NCI-H2227 treated with DMSO at 0.1 percent for 48 hours (cell line): ENCODE results near the gene RABL6.
"Not testable (repeated sequence)": the region's sequence is repeated elsewhere in the genome, so short reads cannot be mapped to it uniquely, and the experiment has no call there.

Experiments used
- DNase-seq: peaks from one replicate; lab custom pipeline; 2025; lab: John Stamatoyannopoulos, UW

Gene RABL6

GRCh38 chr9:136821826-136822544, 14.2 kb downstream of the RABL6 start:
- no peak for DNase-seq

GRCh38 chr9:136823136-136824046, 15.6 kb downstream of the RABL6 start:
- DNase-seq, result no peak

- no peak for DNase-seq
Measured at GRCh38 chr9:136824496-136825225, 16.9 kb downstream of the RABL6 start.

GRCh38 chr9:136825295-136826187, 17.8 kb downstream of the RABL6 start:
- DNase-seq, result no peak

- DNase-seq, result no peak
Measured at GRCh38 chr9:136826188-136826541, 18.4 kb downstream of the RABL6 start.

GRCh38 chr9:136826703-136827582, 19.2 kb downstream of the RABL6 start:
- DNase-seq, result no peak

GRCh38 chr9:136827794-136828473, 20.2 kb downstream of the RABL6 start:
- DNase-seq, result no peak

GRCh38 chr9:136828474-136829140, 20.9 kb downstream of the RABL6 start:
- no peak for DNase-seq

- no peak for DNase-seq
Measured at GRCh38 chr9:136829412-136829811, 21.7 kb downstream of the RABL6 start.

- DNase-seq, result no peak
Measured at GRCh38 chr9:136829981-136830885, 22.5 kb downstream of the RABL6 start.

- no peak for DNase-seq
Measured at GRCh38 chr9:136831002-136831719, 23.4 kb downstream of the RABL6 start.

- no peak for DNase-seq
Measured at GRCh38 chr9:136831720-136832104, 24.0 kb downstream of the RABL6 start.

- DNase-seq, result no peak
Measured at GRCh38 chr9:136832581-136832980, 24.8 kb downstream of the RABL6 start.

- not testable (repeated sequence) for DNase-seq
Measured at GRCh38 chr9:136833381-136834048, 25.8 kb downstream of the RABL6 start.

GRCh38 chr9:136835162-136835931, 27.6 kb downstream of the RABL6 start:
- DNase-seq, result no peak
